IMR-90 (cell line): ENCODE results near the gene SERBP1. TPM values are rescaled to one million over a fixed set of nuclear protein-coding genes. Genes with fewer than 3 reads are reported as not detected.

Source experiments
- ATAC-seq: fragments of 200-7000 bp; cut with Tn5 transposase; 2 replicates; pipeline ENCODE4 v1.9.1; 2020; ENCODE audit warnings: low read depth, mild to moderate bottlenecking, moderate library complexity
- BruUV-seq: library from RNA; stranded (reverse); fragments of 400-500 nt; replicated peaks from 2 replicates; lab custom pipeline; 2021; lab: Mats Ljungman, UMichigan
- CTCF ChIA-PET: fragments of 300-600 bp; formaldehyde crosslinking; extraction: SDS; loops from one replicate; lab custom pipeline; 2021; ENCODE audit warnings: antibody characterized with exemption; lab: Yijun Ruan, JAX
- POLR2A ChIA-PET: fragments of 300-600 bp; sonication (Branson Sonifier 250); formaldehyde crosslinking; loops from one replicate; lab custom pipeline; 2022; ENCODE audit warnings: antibody characterized with exemption; ENCODE audit not compliant: unreplicated experiment; lab: Charles Lee
- DNase-seq: peaks from one replicate; pipeline ENCODE4 v3.0.0; 2013
- H2AFZ ChIP-seq: replicated peaks from 2 replicates; pipeline ENCODE3; 2013; ENCODE audit warnings: low read length, mild to moderate bottlenecking; ENCODE audit not compliant: poor library complexity
- H2AK5ac ChIP-seq: 2 replicates; pipeline ENCODE4 v1.6.1; 2013; ENCODE audit warnings: low read depth, low read length, inconsistent platforms
- H2AK9ac ChIP-seq: replicated peaks from 2 replicates; pipeline ENCODE3; 2013; ENCODE audit warnings: mild to moderate bottlenecking, low read depth, low read length, moderate library complexity; ENCODE audit not compliant: poor library complexity
- H2BK120ac ChIP-seq: 2 replicates; pipeline ENCODE4 v1.6.1; 2013; ENCODE audit warnings: low read depth, low read length, inconsistent platforms
- H2BK15ac ChIP-seq: 3 replicates; pipeline ENCODE4 v1.6.1; 2013; ENCODE audit warnings: low read depth, low read length, inconsistent platforms
- H2BK20ac ChIP-seq: 2 replicates; pipeline ENCODE4 v1.6.1; 2013; ENCODE audit warnings: low read depth, mild to moderate bottlenecking, inconsistent platforms, low read length, moderate library complexity
- H2BK5ac ChIP-seq: 2 replicates; pipeline ENCODE4 v1.6.1; 2013; ENCODE audit warnings: mild to moderate bottlenecking, low read depth, low read length, inconsistent platforms; ENCODE audit not compliant: poor library complexity, severe bottlenecking
- H3K14ac ChIP-seq: replicated peaks from 2 replicates; pipeline ENCODE4 v1.6.1; 2013; ENCODE audit warnings: low read depth, low read length, inconsistent platforms
- H3K18ac ChIP-seq: 2 replicates; pipeline ENCODE4 v1.6.1; 2013; ENCODE audit warnings: low read depth, low read length, control low read depth
- H3K23ac ChIP-seq: 2 replicates; pipeline ENCODE4 v1.6.1; 2013; ENCODE audit warnings: low read depth, low read length, inconsistent platforms
- H3K27ac ChIP-seq: 2 replicates; pipeline ENCODE4 v1.5.1; 2013; ENCODE audit warnings: mild to moderate bottlenecking, control low read depth, low read length; ENCODE audit not compliant: insufficient read depth
- H3K27me3 ChIP-seq: 2 replicates; pipeline ENCODE4 v1.6.1; 2013; ENCODE audit warnings: low read length; ENCODE audit not compliant: control insufficient read depth, insufficient read depth
- H3K36me3 ChIP-seq: 2 replicates; pipeline ENCODE4 v1.6.1; 2013; ENCODE audit warnings: low read length, mixed read lengths; ENCODE audit not compliant: control insufficient read depth, insufficient read depth
- H3K4ac ChIP-seq: 2 replicates; pipeline ENCODE4 v1.6.1; 2013; ENCODE audit warnings: low read depth, low read length, inconsistent platforms
- H3K4me1 ChIP-seq: 2 replicates; pipeline ENCODE4 v1.6.1; 2013; ENCODE audit warnings: low read length, mixed read lengths; ENCODE audit not compliant: control insufficient read depth, insufficient read depth
- H3K4me2 ChIP-seq: 2 replicates; pipeline ENCODE4 v1.6.1; 2013; ENCODE audit warnings: low read depth, mild to moderate bottlenecking, control low read depth, low read length, moderate library complexity
- H3K4me3 ChIP-seq: 2 replicates; pipeline ENCODE4 v1.5.1; 2013; ENCODE audit warnings: low read depth, mild to moderate bottlenecking, control low read depth, low read length, moderate library complexity; ENCODE audit not compliant: insufficient read depth
- H3K56ac ChIP-seq: 2 replicates; pipeline ENCODE4 v1.6.1; 2013; ENCODE audit warnings: low read length, inconsistent platforms; ENCODE audit not compliant: insufficient read depth; ENCODE audit errors: extremely low read depth
- H3K79me1 ChIP-seq, 2 experiments: 2 replicates each; pipeline ENCODE4 v1.6.1; 2013; ENCODE audit warnings: low read length in 2 of 2, inconsistent platforms in 1 of 2, low read depth in 1 of 2
- H3K9ac ChIP-seq: 2 replicates; pipeline ENCODE4 v1.6.1; 2013; ENCODE audit warnings: low read depth, low read length, control low read depth
- H3K9me1 ChIP-seq: 2 replicates; pipeline ENCODE4 v1.6.1; 2013; ENCODE audit warnings: low read length, inconsistent platforms; ENCODE audit not compliant: insufficient read depth
- H3K9me3 ChIP-seq: 2 replicates; pipeline ENCODE4 v1.6.1; 2013; ENCODE audit warnings: low read length; ENCODE audit not compliant: control insufficient read depth, insufficient read depth
- H4K20me1 ChIP-seq: 2 replicates; pipeline ENCODE4 v1.6.1; 2013; ENCODE audit warnings: low read length, inconsistent platforms; ENCODE audit not compliant: insufficient read depth
- H4K5ac ChIP-seq: 2 replicates; pipeline ENCODE4 v1.6.1; 2013; ENCODE audit warnings: mild to moderate bottlenecking, low read depth, low read length, control low read depth
- H4K8ac ChIP-seq, 2 experiments: 2 replicates each; pipeline ENCODE4 v1.6.1; 2013; ENCODE audit warnings: low read depth in 2 of 2, low read length in 2 of 2, control low read depth in 1 of 2, inconsistent platforms in 1 of 2
- H4K91ac ChIP-seq: 2 replicates; pipeline ENCODE4 v1.6.1; 2013; ENCODE audit warnings: low read depth, low read length, inconsistent platforms; ENCODE audit not compliant: insufficient read depth
- ELK1 ChIP-seq: fragments of 150-350 bp; IDR thresholded peaks from 2 replicates; pipeline ENCODE4 v1.6.1; 2016; ENCODE audit warnings: low read depth, mild to moderate bottlenecking, low read length, moderate library complexity, borderline replicate concordance
- MXI1 ChIP-seq: IDR thresholded peaks from 2 replicates; pipeline ENCODE4 v1.6.1; 2012; ENCODE audit warnings: low read depth, mild to moderate bottlenecking, low read length, moderate library complexity, borderline replicate concordance
- POLR2A ChIP-seq: IDR thresholded peaks from 2 replicates; pipeline ENCODE4 v1.6.1; 2012; ENCODE audit warnings: mild to moderate bottlenecking, low read depth, low read length
- RCOR1 ChIP-seq: IDR thresholded peaks from 2 replicates; pipeline ENCODE4 v1.6.1; 2012; ENCODE audit warnings: mild to moderate bottlenecking, low read length, improper control_type of control experiment; ENCODE audit not compliant: insufficient replicate concordance
- RFX5 ChIP-seq: IDR thresholded peaks from 2 replicates; pipeline ENCODE4 v1.8.0; 2012; ENCODE audit warnings: low read depth, mild to moderate bottlenecking, low read length, moderate library complexity
- WGBS, 2 experiments: methylation state at CpG; one replicate each; pipeline versions ENCODE4 v1.1.5 to v1.1.7; 2013; ENCODE audit warnings: missing lambda C conversion rate in 2 of 2; ENCODE audit not compliant: insufficient read length in 1 of 2; ENCODE audit errors: extremely low coverage in 2 of 2; 5-methylcytosine and 5-hydroxymethylcytosine counted together
- dilution Hi-C: fragments of 300-500 bp; cut with HindIII; formaldehyde crosslinking; loops from one replicate; pipeline ENCODE4 v1.14.3; 2018; ENCODE audit warnings: low sequenced_read_pairs; ENCODE audit not compliant: unreplicated experiment
- in situ Hi-C: fragments of 300-500 bp; cut with MboI; formaldehyde crosslinking; loops from 3 replicates; pipeline ENCODE4 v1.14.3; 2019; ENCODE audit warnings: low sequenced_read_pairs, inconsistent platforms, mixed read lengths
- intact Hi-C: fragments of 100-400 bp; cut with micrococcal nuclease; formaldehyde crosslinking; loops from 2 replicates; pipeline ENCODE4 v1.10.0; 2022
- polyA plus RNA-seq, 3 experiments: library from polyadenylated mRNA; depleted of rRNA; stranded (reverse); fragments of >200 nt; gene quantifications; 2 replicates each; pipeline ENCODE4 v1.2.3, GENCODE V29; 2012; ENCODE audit warnings: low replicate concordance in 1 of 3
- total RNA-seq: library from RNA; depleted of rRNA; stranded (reverse); fragments of >200 nt; gene quantifications from 2 replicates; pipeline ENCODE4 v1.2.3, GENCODE V29; 2012

SERBP1 gene
- total and polyA plus RNA-seq, 2 of the 4 experiments (the other 2 are of a cell fraction): 94.1 to 153 TPM

- Histone ChIP-seq H3K79me1 (no peaks in the 10 kb centered on the region), H2BK120ac (no peak overlapping the region), H2AK5ac (no peak overlapping the region), H4K91ac (no peak overlapping the region), H3K36me3 (no peaks in the 10 kb centered on the region), H3K27me3 (no peaks in the 10 kb centered on the region), H4K5ac (no peak overlapping the region), H2BK5ac (no peak overlapping the region), H3K23ac (no peak overlapping the region), H3K4ac (no peak overlapping the region), H3K14ac (no peak overlapping the region), H2BK15ac (no peak overlapping the region), H3K4me3 (no peak overlapping the region), H3K56ac (no peak overlapping the region), H3K27ac (no peak overlapping the region), H3K4me2 (no peak overlapping the region), H4K20me1 (no peaks in the 10 kb centered on the region), H3K18ac (no peak overlapping the region), H2AFZ (no peak overlapping the region), H2BK20ac (no peak overlapping the region), H3K9ac (no peak overlapping the region), H2AK9ac (no peak overlapping the region), H3K9me3 (no peaks in the 10 kb centered on the region), H3K4me1 (no peaks in the 10 kb centered on the region), H3K9me1 (no peaks in the 10 kb centered on the region; the same call in 1 of the 2 replicates), H4K8ac (no peak overlapping the region)
- TF ChIP-seq MXI1: no peak
- TF ChIP-seq RFX5: no peak
- TF ChIP-seq ELK1: no peak
- TF ChIP-seq POLR2A: no peak
- no peak for TF ChIP-seq RCOR1
- no CpG with 5 or more reads among the region's 2 CpGs for WGBS, 2 experiments
- CTCF ChIA-PET: no interaction called here
- ATAC-seq: no peak
- intact Hi-C loops (no loop called here), dilution Hi-C loops (no loop called here), in situ Hi-C loops (no loop called here)
- BruUV-seq: no TSS peak
- POLR2A ChIA-PET: no interaction called here
- DNase-seq: no peak
Observed at GRCh38 chr1:67437961-67438360, 7.8 kb upstream of the SERBP1 start.
